ENCODE measurements around the gene STK16. TPM values are rescaled to one million over a fixed set of nuclear protein-coding genes. Genes with fewer than 3 reads are reported as not detected.

Gene STK16
- total RNA-seq, 1 donor from 2014 or later = 19.1 TPM

GRCh38 chr2:219299372-219299760 lies 54.1 kb downstream of the STK16 start:
- H3K9me3 Mint-ChIP-seq (ENCODE audit: unreplicated experiment) = no peaks in the 10 kb centered on the region
- no peak overlapping the region for H3K27ac Mint-ChIP-seq (ENCODE audit: unreplicated experiment)
- no peaks in the 10 kb centered on the region for H3K36me3 ChIP-seq (ENCODE audit: insufficient read depth, low read length)
- H3K27me3 ChIP-seq (ENCODE audit: insufficient read depth, low read length) = peaks cover 3% of the 10 kb centered on the region
- H3K9me3 ChIP-seq (ENCODE audit: insufficient read depth, low read depth, low read length) = no peaks in the 10 kb centered on the region
- peaks cover 18% of the 10 kb centered on the region for H3K27me3 Mint-ChIP-seq (ENCODE audit: low read depth, unreplicated experiment)
- no peak overlapping the region for H3K9ac ChIP-seq (ENCODE audit: low read length)
- DNase-seq (ENCODE audit: low read depth) = no peak
- no peak overlapping the region for H2AFZ ChIP-seq (ENCODE audit: low read depth, low read length)
- no peak overlapping the region for H3K4me2 ChIP-seq (ENCODE audit: low read length)
- H3K4me1 ChIP-seq (ENCODE audit: insufficient read depth, low read length) = peaks cover 7% of the 10 kb centered on the region
- no peak overlapping the region for H3K4me3 Mint-ChIP-seq (ENCODE audit: unreplicated experiment)
- no peaks in the 10 kb centered on the region for H3K79me2 ChIP-seq (ENCODE audit: insufficient read depth, low read length)
- H4K20me1 ChIP-seq (ENCODE audit: insufficient read depth, low read length) = no peaks in the 10 kb centered on the region
- no peak for FAIRE-seq
- H3K36me3 Mint-ChIP-seq (ENCODE audit: low read depth, unreplicated experiment) = peaks cover 17% of the 10 kb centered on the region
- TF ChIP-seq CTCF (IDR thresholded peaks at IDR 0.05; ENCODE audit: insufficient read depth, low read depth, low read length) = no peak
- TF ChIP-seq EZH2 (IDR thresholded peaks at IDR 0.05; ENCODE audit: insufficient read depth, low read length) = no peak
- no peak overlapping the region for H3K4me3 ChIP-seq (ENCODE audit: insufficient read depth, low read depth, low read length)
- H3K4me1 Mint-ChIP-seq (ENCODE audit: low read depth, unreplicated experiment) = peaks cover 11% of the 10 kb centered on the region
- H3K27ac ChIP-seq (ENCODE audit: low read depth, low read length) = no peak overlapping the region

Small RNA genes lying within 50 kb of the gene (microRNA-seq; reads per million reads assigned to microRNA genes)
- not detected for gene MIR153-1

Other genes starting within 250 kb of the STK16 start
- 0.22 and 0.27 TPM in 2 replicates for gene CFAP65, start 204.0 kb upstream of the STK16 start, total RNA-seq
- gene IHH, start 184.6 kb upstream of the STK16 start, total RNA-seq = not detected in 2 replicates
- gene NHEJ1, start 84.7 kb upstream of the STK16 start, total RNA-seq = 10.8 and 11.4 TPM in 2 replicates
- 1.2 and 1.5 TPM in 2 replicates for gene SLC23A3, start 75.5 kb upstream of the STK16 start, total RNA-seq
- 26.6 and 28.1 TPM in 2 replicates for gene CNPPD1, start 68.6 kb upstream of the STK16 start, total RNA-seq
- 54.8 and 55.2 TPM in 2 replicates for gene RETREG2, start 67.2 kb upstream of the STK16 start, total RNA-seq
- 20.7 and 24.0 TPM in 2 replicates for gene ZFAND2B, start 38.7 kb upstream of the STK16 start, total RNA-seq
- 12.5 and 13.2 TPM in 2 replicates for gene ABCB6, start 26.5 kb upstream of the STK16 start, total RNA-seq
- 48.8 and 57.0 TPM in 2 replicates for gene ATG9A, start 15.8 kb upstream of the STK16 start, total RNA-seq
- 41.6 and 43.8 TPM in 2 replicates for gene ANKZF1, start 15.7 kb upstream of the STK16 start, total RNA-seq
- 2.7 and 4.6 TPM in 2 replicates for gene GLB1L, start within 50 bp of the STK16 start, total RNA-seq
- gene TUBA4B, start 7.8 kb downstream of the STK16 start, total RNA-seq = not detected in 2 replicates
- gene TUBA4A, start 8.4 kb downstream of the STK16 start, total RNA-seq = 18.0 and 19.7 TPM in 2 replicates
- 49.7 and 53.9 TPM in 2 replicates for gene DNAJB2, start 33.9 kb downstream of the STK16 start, total RNA-seq
- gene PTPRN, start 63.9 kb downstream of the STK16 start, total RNA-seq = 76.6 and 88.2 TPM in 2 replicates
- not detected in 2 replicates for gene RESP18, start 87.3 kb downstream of the STK16 start, total RNA-seq
- gene DNPEP, start 142.4 kb downstream of the STK16 start, total RNA-seq = 44.8 and 53.9 TPM in 2 replicates
- gene DES, start 172.9 kb downstream of the STK16 start, total RNA-seq = 5.2 and 5.4 TPM in 2 replicates
- gene SPEG, start 189.4 kb downstream of the STK16 start, total RNA-seq = 71.2 and 76.1 TPM in 2 replicates

All from astrocyte (in vitro differentiated cells and primary cell).